Left ventricle myocardium inferior (tissue), 1 donor: Measurements from ENCODE around the gene MYT1. TPM values are rescaled to one million over a fixed set of nuclear protein-coding genes. Genes with fewer than 3 reads are reported as not detected.

Experiments used
- DNase-seq: peaks from one replicate; pipeline ENCODE4 v3.0.0-alpha.2; 2020
- H3K27ac ChIP-seq: fragments of 200-600 bp; replicated peaks from 2 replicates; pipeline ENCODE4 v1.8.0; 2021
- H3K27me3 ChIP-seq: fragments of 200-600 bp; 2 replicates; pipeline ENCODE4 v1.8.0; 2021; ENCODE audit warnings: low read depth
- H3K36me3 ChIP-seq: fragments of 200-600 bp; 2 replicates; pipeline ENCODE4 v1.8.0; 2021
- H3K4me1 ChIP-seq: fragments of 200-600 bp; 2 replicates; pipeline ENCODE4 v1.8.0; 2021
- H3K4me3 ChIP-seq: fragments of 200-600 bp; 2 replicates; pipeline ENCODE4 v1.8.0; 2021; ENCODE audit warnings: mild to moderate bottlenecking, moderate library complexity
- H3K9me3 ChIP-seq: fragments of 200-600 bp; replicated peaks from 2 replicates; pipeline ENCODE4 v1.8.0; 2021
- CTCF ChIP-seq: fragments of 200-600 bp; IDR thresholded peaks from 2 replicates; pipeline ENCODE4 v1.8.0; 2021; ENCODE audit warnings: antibody characterized with exemption, mild to moderate bottlenecking, borderline replicate concordance
- intact Hi-C: fragments of 100-400 bp; cut with micrococcal nuclease; formaldehyde crosslinking; loops from one replicate; pipeline ENCODE4 v1.11.0; 2022
- total RNA-seq: library from RNA; stranded (reverse); fragmentation: NEBNext Ultra II Directional; extraction: Animal tissue kit (Norgen Biotek cat#: 25700); gene quantifications from one replicate; pipeline ENCODE4 v1.2.1, GENCODE V29; 2021
- donor health status: DM: no; HTN: yes; CAD: no; lungs with severe emphysema.

MYT1 gene
- total RNA-seq, 1 donor from 2014 or later: 0.11 TPM

GRCh38 chr20:64214952-64215351, 50.7 kb downstream of the MYT1 start:
- no peak overlapping the region for H3K4me3 ChIP-seq
- H3K36me3 ChIP-seq: no peaks in the 10 kb centered on the region
- intact Hi-C loops: no loop called here
- H3K4me1 ChIP-seq: peaks cover 58% of the 10 kb centered on the region
- no peak for TF ChIP-seq CTCF
- H3K27me3 ChIP-seq: no peaks in the 10 kb centered on the region
- DNase-seq: no peak
- no peaks in the 10 kb centered on the region for H3K9me3 ChIP-seq
- H3K27ac ChIP-seq: no peak overlapping the region

- no peak for TF ChIP-seq CTCF
- Histone ChIP-seq H3K9me3 (no peaks in the 10 kb centered on the region), H3K4me1 (peaks cover 59% of the 10 kb centered on the region), H3K27ac (no peak overlapping the region), H3K4me3 (no peak overlapping the region), H3K36me3 (no peaks in the 10 kb centered on the region), H3K27me3 (no peaks in the 10 kb centered on the region)
- intact Hi-C loops: no loop called here
- DNase-seq: no peak
These were observed 51.8 kb downstream of the MYT1 start for GRCh38 chr20:64216036-64216435.

- no peaks in the 10 kb centered on the region for H3K36me3 ChIP-seq
- intact Hi-C loops: no loop called here
- TF ChIP-seq CTCF: no peak
- H3K27ac ChIP-seq: no peak overlapping the region
- H3K4me1 ChIP-seq: peaks cover 63% of the 10 kb centered on the region
- no peak for DNase-seq
- no peak overlapping the region for H3K4me3 ChIP-seq
- H3K9me3 ChIP-seq: no peaks in the 10 kb centered on the region
- no peaks in the 10 kb centered on the region for H3K27me3 ChIP-seq
These were observed 52.7 kb downstream of the MYT1 start for GRCh38 chr20:64216910-64217309.

GRCh38 chr20:64217539-64218221, 53.4 kb downstream of the MYT1 start:
- Histone ChIP-seq H3K27ac (no peak overlapping the region), H3K4me1 (peaks cover 64% of the 10 kb centered on the region), H3K36me3 (no peaks in the 10 kb centered on the region), H3K4me3 (no peak overlapping the region), H3K27me3 (no peaks in the 10 kb centered on the region), H3K9me3 (no peaks in the 10 kb centered on the region)
- intact Hi-C loops: no loop called here
- TF ChIP-seq CTCF: no peak
- no peak for DNase-seq

- Histone ChIP-seq H3K36me3 (no peaks in the 10 kb centered on the region), H3K27ac (no peak overlapping the region), H3K4me3 (no peak overlapping the region), H3K4me1 (peaks cover 64% of the 10 kb centered on the region), H3K27me3 (no peaks in the 10 kb centered on the region), H3K9me3 (no peaks in the 10 kb centered on the region)
- intact Hi-C loops: no loop called here
- DNase-seq: no peak
- no peak for TF ChIP-seq CTCF
These were observed 55.0 kb downstream of the MYT1 start for GRCh38 chr20:64219202-64219601.
